Nephron progenitor cell (in vitro differentiated cells): Measurements from ENCODE around the gene TBXAS1.

Source experiments
- DNase-seq: peaks from one replicate; pipeline ENCODE4 v3.0.0; 2021
- H3K27ac Mint-ChIP-seq: 2 replicates; pipeline ENCODE4 v1.8.0; 2021; ENCODE audit warnings: mild to moderate bottlenecking, moderate library complexity, mixed read lengths
- H3K27me3 Mint-ChIP-seq: 2 replicates; pipeline ENCODE4 v1.8.0; 2021; ENCODE audit warnings: mild to moderate bottlenecking, low read depth, mixed read lengths; ENCODE audit not compliant: poor library complexity
- H3K36me3 Mint-ChIP-seq: 2 replicates; pipeline ENCODE4 v1.8.0; 2021; ENCODE audit warnings: low read depth, mixed read lengths
- H3K4me1 Mint-ChIP-seq: 2 replicates; pipeline ENCODE4 v1.8.0; 2021; ENCODE audit warnings: mixed read lengths
- H3K4me3 Mint-ChIP-seq: 2 replicates; pipeline ENCODE4 v1.8.0; 2021; ENCODE audit warnings: mild to moderate bottlenecking, moderate library complexity, mixed read lengths
- H3K9me3 Mint-ChIP-seq: 2 replicates; pipeline ENCODE4 v1.8.0; 2021; ENCODE audit warnings: mild to moderate bottlenecking, moderate library complexity, mixed read lengths
- TF ChIP-seq, protein P1 (sequence below): fragments of 200-600 bp; sonication (generic); IDR thresholded peaks from 2 replicates; pipeline ENCODE4 v1.5.0; 2021; ENCODE audit warnings: antibody characterized with exemption

TBXAS1 gene

DNA sequence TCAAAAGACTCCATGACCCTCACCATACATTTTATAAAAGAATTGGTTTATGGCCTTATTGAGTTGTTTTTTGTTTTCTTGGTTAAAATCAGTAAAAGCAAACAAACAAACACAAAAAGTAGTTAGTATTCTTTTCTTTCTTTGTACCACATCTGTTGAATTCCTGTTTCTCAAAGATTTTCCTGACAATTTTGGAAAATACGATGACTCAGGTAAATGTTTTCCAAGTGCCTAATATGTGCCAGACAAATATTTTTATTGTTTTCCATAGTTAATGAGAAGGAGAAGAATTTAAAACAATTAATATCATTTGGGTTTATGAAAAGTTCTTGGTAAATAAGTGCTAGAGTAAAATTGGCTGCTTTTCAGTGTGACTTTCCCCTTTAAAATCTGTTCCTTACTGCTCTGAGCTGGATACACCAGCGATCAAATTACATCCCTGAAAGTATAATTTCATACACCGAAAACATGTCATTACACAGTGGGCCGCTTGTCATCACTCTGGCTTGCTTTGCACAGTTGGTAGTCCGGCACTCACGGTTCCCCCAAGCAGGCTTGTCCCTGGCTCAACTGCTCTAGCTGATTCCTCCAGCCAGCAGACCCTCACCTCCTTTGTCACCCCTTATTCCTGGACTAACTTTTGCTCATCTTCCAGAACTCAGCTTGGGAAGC lies 80.5 kb downstream of the TBXAS1 start:
- peaks cover 21% of the 10 kb centered on the region for H3K27me3 Mint-ChIP-seq
- DNase-seq: no peak
- H3K4me1 Mint-ChIP-seq: peaks cover 6% of the 10 kb centered on the region
- no peak overlapping the region for H3K4me3 Mint-ChIP-seq
- H3K36me3 Mint-ChIP-seq: no peaks in the 10 kb centered on the region
- TF ChIP-seq, protein P1, sequence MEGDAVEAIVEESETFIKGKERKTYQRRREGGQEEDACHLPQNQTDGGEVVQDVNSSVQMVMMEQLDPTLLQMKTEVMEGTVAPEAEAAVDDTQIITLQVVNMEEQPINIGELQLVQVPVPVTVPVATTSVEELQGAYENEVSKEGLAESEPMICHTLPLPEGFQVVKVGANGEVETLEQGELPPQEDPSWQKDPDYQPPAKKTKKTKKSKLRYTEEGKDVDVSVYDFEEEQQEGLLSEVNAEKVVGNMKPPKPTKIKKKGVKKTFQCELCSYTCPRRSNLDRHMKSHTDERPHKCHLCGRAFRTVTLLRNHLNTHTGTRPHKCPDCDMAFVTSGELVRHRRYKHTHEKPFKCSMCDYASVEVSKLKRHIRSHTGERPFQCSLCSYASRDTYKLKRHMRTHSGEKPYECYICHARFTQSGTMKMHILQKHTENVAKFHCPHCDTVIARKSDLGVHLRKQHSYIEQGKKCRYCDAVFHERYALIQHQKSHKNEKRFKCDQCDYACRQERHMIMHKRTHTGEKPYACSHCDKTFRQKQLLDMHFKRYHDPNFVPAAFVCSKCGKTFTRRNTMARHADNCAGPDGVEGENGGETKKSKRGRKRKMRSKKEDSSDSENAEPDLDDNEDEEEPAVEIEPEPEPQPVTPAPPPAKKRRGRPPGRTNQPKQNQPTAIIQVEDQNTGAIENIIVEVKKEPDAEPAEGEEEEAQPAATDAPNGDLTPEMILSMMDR: no peak
- no peak overlapping the region for H3K27ac Mint-ChIP-seq
- H3K9me3 Mint-ChIP-seq: peaks cover 15% of the 10 kb centered on the region

DNA sequence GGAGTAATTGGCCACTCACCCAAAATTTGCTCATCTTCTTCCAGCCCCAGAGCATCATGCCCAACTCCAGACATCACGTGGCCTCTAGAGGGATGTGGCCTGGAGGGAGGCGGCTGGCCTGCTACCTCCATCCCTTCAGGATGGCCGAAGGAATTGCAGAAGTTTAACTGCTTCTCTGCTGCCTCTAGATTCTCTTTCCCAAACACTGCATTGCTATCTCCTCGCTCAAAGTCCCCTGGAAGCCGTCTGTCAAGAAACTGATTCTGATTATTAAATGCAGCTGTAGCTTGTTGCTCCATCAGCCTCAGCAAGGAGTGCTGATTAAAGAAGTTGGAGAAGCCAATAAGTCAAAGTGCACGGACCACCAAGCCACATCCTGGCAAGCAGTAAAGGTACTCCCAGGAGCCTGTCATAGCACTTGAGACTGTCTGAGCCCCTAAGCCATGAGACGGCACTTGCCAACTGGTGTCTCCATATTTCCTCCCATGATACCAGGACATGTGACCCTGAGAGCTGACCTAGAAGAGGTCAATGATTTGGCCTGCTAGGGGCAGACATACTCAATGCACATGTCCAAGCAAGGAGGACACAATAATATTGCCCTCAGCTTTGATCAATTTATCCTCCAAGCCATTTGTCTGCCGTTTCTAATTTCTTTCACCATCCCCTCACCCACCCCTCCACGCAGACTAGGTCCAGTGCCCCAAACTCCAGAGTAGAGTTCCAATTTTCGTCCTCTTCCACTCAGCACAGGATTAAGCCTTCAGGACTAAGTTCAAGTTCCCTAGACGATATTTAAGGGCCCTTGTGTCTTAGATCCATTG lies 84.2 kb downstream of the TBXAS1 start:
- Mint-ChIP-seq H3K36me3 (no peaks in the 10 kb centered on the region), H3K4me1 (peaks cover 9% of the 10 kb centered on the region), H3K27ac (no peak overlapping the region), H3K4me3 (no peak overlapping the region), H3K9me3 (no peaks in the 10 kb centered on the region), H3K27me3 (peaks cover 17% of the 10 kb centered on the region)
- DNase-seq: no peak
- TF ChIP-seq, protein P1: no peak

DNA sequence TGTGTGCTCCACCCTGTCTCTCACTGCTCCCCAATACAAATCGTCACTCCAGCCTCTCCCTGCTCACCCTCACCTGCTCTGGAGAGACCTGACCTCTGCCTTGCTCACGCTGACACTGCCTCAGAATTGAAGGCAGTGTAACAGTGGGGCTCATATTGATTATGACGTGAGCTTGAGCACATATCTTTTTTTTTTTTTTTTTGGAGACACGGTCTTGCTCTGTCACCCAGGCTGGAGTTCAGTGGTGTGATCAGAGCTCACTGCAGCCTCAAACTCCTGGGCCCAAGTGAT lies 84.7 kb downstream of the TBXAS1 start:
- H3K4me3 Mint-ChIP-seq: no peak overlapping the region
- H3K4me1 Mint-ChIP-seq: peaks cover 14% of the 10 kb centered on the region
- no peaks in the 10 kb centered on the region for H3K36me3 Mint-ChIP-seq
- peaks cover 15% of the 10 kb centered on the region for H3K27me3 Mint-ChIP-seq
- no peaks in the 10 kb centered on the region for H3K9me3 Mint-ChIP-seq
- no peak overlapping the region for H3K27ac Mint-ChIP-seq
- DNase-seq: no peak
- TF ChIP-seq, protein P1: no peak

DNA sequence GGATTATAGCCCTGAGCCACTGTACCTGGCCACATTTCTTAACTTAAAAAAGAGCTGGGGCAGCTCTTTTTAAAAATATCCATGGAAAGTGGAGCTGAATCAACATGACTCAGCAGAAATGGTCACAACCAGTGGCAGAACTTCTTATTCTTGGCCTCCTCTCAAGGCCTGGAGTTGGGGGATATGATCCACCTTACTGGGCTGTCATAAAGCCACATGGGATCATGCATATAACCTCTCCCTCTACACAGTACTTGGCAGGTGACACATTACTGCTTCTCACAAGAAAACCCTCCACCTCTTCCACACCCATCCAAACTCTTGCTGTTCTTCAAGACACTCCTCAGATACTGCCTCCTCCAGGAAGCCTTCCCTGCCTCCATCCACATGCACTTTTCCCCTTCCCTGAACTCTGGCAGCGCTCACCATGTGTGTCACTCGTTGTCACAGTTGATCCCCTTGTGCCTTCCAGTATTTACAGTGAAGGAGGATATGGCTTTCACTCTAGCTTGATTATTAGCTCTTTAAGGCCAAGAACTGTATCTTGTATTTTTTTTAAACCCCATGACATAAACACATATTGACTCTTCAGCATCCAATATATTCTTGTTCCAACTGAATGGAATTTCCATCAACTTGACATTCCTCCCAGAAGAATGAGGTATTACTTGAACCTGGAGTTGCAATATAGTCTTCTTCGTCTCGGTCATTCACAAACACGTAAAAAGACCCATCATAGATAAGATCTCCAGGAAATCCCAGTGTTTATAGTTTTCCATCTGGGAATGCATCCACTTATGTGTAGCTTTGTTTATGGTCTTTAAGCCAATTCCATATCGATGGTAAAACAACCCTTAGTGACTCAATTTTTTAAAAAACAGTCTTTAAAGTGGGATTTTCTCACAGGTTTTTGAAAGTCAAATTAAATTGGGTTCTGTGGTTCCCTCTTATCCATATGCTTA lies 85.5 kb downstream of the TBXAS1 start:
- no peak for DNase-seq

DNA sequence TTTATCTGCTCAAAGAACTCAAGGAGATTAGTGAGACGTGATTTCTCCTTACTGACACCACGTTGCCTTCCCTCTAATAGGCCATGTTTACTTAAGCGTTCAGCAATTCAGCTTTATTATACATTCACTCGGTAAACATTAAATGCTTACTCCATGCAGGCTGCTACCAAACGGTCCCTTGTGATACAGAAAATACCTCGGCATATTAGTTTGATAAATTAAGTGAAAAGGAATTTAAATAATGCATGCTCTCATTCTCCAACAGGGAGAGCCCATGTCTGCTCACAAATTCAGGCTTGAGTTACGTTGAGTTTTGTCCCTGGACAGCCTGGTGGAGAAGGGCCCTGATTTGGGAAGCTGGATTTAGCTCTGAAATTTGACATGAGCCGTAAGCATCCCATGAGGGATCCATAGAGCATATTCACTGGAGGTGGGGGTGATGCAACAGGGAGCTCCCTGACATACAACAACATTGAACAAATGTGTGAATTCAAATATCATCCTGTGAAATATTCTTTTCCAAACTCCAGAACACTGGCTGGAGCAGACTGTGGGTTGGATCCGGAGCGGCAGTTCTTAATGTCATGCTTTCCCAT lies 86.3 kb downstream of the TBXAS1 start:
- H3K9me3 Mint-ChIP-seq: no peaks in the 10 kb centered on the region
- peaks cover 15% of the 10 kb centered on the region for H3K27me3 Mint-ChIP-seq
- no peak overlapping the region for H3K27ac Mint-ChIP-seq
- TF ChIP-seq, protein P1: no peak
- no peak for DNase-seq
- no peak overlapping the region for H3K4me3 Mint-ChIP-seq
- H3K36me3 Mint-ChIP-seq: no peaks in the 10 kb centered on the region
- peaks cover 8% of the 10 kb centered on the region for H3K4me1 Mint-ChIP-seq

More for the DNA sequence above, 85.5 kb downstream of the TBXAS1 start:
- Mint-ChIP-seq H3K4me3 (no peak overlapping the region), H3K36me3 (no peaks in the 10 kb centered on the region), H3K27ac (peak overlapping the region; percentile 5), H3K27me3 (peaks cover 19% of the 10 kb centered on the region), H3K4me1 (peaks cover 14% of the 10 kb centered on the region), H3K9me3 (no peaks in the 10 kb centered on the region)
- TF ChIP-seq, protein P1: no peak
